Fibroblast of peridontal ligament (primary cell): ENCODE measurements around the gene TIMM17A.

Experiments
- DNase-seq: peaks from one replicate; pipeline ENCODE4 v3.0.0-alpha.2; 2010; ENCODE audit errors: extremely low read depth

The TIMM17A gene

DNA sequence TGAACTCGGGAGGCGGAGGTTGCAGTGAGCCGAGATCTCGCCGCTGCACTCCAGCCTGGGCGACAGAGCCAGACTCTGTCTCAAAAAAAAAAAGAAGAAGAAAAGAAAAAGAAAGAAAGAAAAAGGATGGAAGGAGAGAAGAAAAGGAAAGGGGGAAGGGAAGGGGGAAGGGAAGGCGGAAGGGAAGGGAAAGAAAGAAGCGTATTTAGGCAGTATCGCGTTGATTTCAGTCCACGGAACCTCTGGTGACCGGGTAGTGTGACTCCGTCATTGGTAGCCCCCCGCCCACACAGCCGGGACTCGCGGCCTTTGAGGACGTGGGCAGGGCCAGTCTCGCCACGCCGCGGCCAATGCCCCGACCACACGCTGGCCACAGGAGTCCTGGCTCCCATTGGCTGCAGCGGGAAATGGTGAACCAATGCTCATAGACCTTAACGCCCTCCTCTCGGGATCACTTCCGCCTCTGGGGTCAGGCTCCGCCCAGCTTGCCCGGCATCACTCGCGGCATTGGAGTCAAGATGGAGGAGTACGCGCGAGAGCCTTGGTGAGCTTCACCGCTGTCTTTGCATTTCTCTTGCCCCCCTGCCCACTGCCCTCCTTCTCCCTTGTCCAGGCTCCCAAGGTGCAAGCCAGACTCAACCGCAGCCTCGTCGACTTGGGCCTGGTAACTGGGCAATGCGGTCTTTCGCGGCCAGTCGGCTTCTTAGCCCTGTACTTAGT lies at the start of gene TIMM17A:
Gene TIMM17A, plus strand, starts transcription at position 495 of the 720 bp plus-strand sequence. Its CDS starts 24 bp downstream, at position 519.
- DNase-seq = peak; percentile 98

GRCh38 chr1:201906336-201906735 lies 49.0 kb upstream of the TIMM17A start:
- no peak for DNase-seq

DNA sequence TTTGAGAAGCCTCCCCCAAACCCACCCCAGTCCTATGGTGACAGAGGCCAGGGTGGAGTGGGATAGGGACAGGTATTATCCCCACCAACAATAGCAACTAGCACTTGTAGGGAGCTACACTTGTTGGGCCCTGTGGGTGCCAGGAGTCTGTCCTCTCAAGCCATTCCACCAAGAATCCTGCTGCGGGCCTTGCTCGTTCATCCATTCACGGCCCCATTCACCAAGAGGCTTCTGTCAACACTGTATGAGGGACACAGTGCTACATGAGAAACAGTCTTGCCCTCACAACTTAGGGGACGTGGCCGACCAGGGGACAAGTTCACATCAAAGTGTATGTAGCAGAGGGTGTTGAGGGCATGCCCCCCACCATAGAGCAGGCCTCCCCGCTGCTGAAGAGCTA lies 47.7 kb upstream of the TIMM17A start:
- DNase-seq = no peak

DNA sequence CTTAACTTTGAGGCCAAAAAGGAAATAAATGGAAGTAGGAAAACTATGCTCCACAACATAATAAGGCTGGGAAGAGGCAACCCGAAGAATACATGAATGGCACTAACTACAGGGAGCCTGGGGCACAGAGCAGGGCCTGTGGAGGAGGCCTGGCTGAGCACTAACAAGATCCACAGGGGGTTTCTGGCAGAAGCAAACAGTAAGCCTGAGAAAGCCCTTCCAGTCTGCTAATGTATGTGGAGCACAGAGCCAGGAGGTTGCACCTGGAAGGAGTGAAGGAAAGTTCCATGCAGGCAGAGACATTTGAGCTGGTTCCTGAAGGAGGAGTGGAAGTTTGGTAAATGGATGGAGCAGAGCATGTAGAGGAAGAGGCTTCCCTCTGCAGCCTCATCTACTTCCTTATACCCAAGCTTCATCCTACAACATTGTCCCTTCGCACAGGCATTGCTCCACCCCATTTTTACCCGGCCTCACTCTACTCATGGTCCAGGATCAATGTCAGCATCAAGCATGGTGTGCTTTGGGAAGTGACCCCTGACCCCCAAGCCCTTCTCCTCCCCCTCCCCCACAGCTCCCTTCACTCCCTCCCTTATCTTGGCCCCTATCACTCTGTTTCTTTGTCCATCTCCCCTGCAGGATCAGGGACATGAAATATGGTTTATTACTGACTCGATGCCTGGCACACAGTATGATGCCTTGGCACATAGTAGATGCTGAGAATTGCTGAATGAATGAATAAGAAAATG lies 43.3 kb upstream of the TIMM17A start:
- no peak for DNase-seq

- peak; percentile 47 for DNase-seq
Measured at GRCh38 chr1:201912832-201913231, 42.5 kb upstream of the TIMM17A start.

- DNase-seq = no peak
Measured at GRCh38 chr1:201914456-201915235, 40.7 kb upstream of the TIMM17A start.

DNA sequence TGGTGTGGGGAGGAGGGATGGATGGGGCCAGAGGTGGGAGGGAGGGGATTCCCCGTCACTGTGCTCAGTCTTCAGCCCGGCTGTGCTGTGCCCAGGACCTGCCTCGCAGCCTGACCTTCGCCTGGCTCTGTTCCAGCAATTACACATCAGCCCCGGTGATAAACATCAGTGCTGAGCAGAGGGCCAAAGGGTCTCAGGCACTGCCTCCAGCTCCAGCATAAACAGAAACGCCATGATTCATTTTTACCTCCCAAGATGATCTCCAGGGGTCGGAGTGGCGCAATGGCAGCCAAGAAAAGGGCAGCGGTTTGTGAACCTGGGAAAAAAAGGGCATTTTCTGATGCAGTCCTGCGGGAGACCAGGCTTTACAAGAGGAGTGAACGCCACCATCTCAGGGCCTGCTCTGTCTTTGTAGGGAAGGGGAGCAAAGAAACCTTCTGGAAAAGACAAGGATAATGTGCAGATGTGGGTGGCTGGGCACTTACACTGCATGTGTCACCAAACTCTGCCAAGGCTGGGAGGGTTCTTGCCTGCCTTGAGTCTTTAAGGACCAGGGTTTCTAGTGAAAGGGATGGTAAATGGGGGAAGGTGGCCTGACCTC lies 38.6 kb upstream of the TIMM17A start:
- DNase-seq = peak; percentile 93

DNA sequence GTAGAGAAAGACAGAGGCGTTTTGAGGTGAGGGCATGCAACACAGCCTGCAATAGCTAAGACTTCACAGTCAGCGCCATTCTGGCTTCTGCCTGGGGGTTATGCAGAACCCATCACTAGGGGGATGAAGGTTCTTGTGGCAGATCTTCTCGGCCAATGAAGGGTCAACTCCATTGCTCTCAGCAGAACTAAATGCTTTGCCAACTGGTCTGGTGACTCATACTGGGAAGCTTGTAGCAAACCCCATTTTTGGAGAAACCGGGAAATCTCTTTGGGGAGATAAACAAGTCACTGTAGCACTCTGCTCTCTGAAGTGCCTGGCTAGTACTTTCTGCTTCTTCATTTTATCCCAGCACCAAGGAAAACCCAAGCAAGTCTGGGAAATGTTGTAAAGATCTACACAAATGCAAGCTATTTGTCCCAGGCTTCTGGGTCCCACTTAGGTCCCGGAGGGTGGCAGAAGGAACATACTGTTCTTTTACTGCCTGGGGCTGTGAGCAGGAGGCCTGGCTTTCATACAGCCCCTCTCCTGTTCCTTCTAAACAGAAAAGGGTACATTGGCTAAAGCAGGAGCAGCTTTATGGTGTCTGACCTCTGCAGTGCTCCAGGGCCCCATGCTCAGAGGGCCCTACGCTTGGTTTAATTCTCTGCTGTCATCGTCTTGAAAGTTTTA lies 37.8 kb upstream of the TIMM17A start:
- peak; percentile 96 for DNase-seq

GRCh38 chr1:201918343-201918742 lies 37.0 kb upstream of the TIMM17A start:
- DNase-seq = no peak

GRCh38 chr1:201921952-201922558 lies 33.2 kb upstream of the TIMM17A start:
- no peak for DNase-seq

GRCh38 chr1:201925301-201925567 lies 30.1 kb upstream of the TIMM17A start:
- DNase-seq = no peak

- peak; percentile 67 for DNase-seq
Measured at GRCh38 chr1:201925981-201926645, 29.2 kb upstream of the TIMM17A start.

DNA sequence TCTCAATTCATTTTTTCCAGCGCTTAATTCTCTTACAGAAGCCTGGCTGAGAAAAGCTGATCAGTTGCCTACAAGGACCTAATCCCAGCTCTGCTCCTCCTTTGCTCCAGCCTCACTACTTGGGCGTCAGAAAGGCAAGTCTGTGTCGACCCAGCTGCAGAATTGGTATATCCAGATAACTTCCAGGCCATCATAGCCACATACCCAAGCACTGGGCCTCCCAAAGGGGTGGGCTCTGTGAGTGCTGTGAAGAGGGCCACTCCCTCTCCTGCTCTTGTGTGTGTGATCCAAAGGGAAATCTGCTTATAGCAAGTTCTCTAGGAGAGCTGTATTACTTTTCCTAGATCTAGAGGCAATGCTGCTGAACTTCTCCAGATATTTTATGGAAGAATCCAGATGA lies 27.0 kb upstream of the TIMM17A start:
- no peak for DNase-seq

- no peak for DNase-seq
Measured at GRCh38 chr1:201930137-201930536, 25.2 kb upstream of the TIMM17A start.

DNA sequence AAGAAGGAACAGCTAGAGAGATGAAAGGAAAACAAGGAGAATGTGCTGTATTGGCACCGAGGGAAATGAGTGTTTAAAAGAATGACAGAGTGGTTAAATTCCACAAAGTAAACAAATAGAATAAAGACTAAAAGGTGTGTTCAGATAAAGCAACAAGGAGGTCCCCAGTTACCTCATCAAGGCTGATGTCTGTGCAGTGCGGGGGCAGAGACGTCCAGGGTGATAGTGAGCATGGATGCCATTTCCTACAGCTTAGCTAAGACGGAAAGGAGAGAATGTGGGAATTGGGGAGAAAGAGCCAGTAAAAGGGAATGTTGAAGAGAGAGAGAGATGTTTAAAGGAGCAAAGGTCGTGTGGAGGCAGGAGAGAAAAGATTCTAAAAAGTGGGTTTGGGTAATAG lies 24.5 kb upstream of the TIMM17A start:
- no peak for DNase-seq

GRCh38 chr1:201933840-201934430 lies 21.4 kb upstream of the TIMM17A start:
- no peak for DNase-seq

GRCh38 chr1:201937624-201938213 lies 17.6 kb upstream of the TIMM17A start:
- peak; percentile 86 for DNase-seq

DNA sequence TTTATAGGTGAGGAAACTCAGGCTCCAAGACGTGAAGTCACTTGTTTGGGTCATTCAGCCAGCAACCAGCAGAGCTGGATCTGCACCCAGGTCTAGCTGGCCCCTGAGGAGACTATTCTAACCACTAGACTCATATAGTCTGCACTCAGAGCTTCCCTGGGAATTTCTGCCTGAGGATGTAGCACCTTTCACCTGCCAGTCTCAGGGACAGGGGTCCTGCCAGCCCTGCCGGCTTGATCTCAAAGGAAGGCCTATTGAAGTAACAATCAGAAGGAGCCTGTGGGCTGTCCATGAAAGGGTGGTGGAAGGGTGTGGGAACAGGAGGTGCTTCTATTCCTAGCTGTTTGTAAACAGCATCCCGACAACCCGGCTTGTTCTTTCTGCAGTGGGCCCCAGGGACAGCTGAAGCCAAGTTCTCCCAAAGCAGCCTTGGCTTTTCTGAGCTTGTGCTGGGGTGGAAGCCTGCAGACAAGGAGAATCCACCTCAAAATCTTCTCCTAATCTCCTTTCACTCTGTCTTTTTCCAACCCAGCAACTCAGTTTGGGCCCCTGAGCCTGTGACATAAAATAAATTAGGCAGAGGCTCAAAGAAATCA lies 16.8 kb upstream of the TIMM17A start:
- no peak for DNase-seq

- DNase-seq = no peak
Measured at GRCh38 chr1:201939148-201939547, 16.2 kb upstream of the TIMM17A start.

DNA sequence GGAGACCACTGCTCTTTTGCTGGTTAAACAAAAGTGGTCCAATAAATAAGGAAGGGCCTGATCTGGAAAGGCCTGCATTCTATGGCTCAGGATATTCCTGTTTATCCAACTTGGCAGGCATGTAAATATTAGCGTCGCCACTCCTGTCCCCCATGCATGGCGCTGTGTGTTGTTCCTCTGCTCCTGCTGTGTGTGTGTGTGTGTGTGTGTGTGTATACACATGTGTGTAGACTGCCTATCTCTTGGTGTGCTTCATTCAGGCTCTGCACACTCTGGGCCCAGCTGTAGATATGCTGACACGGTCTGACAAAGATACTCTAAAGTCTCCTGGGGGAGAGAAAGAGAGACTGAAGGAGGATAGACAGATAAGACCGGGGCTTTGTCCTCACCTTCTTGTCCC lies 15.7 kb upstream of the TIMM17A start:
- DNase-seq = no peak
